Measurements from ENCODE around the gene TMEM38B.
"Not testable (repeated sequence)": the region's sequence is repeated elsewhere in the genome, so short reads cannot be mapped to it uniquely, and the experiment has no call there.

TMEM38B gene

GRCh38 chr9:105725370-105725769, 31.0 kb downstream of the TMEM38B start:
- no peak for DNase-seq

DNA sequence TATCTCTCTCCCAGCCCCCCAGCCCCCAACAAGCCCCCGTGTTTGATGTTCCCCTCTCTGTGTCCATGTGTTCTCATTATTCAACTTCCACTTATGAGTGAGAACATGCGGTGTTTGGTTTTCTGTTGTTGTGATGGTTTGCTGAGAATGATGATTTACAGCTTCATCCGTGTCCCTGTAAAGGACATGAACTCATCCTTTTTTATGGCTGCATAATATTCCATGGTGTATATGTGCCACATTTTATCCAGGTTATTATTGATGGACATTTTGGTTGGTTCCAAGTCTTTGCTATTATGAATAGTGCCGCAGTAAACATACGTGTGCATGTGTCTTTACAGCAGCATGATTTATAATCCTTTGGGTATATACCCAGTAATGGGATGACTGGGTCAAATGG, 33.9 kb downstream of the TMEM38B start:
- not testable (repeated sequence) for DNase-seq

- not testable (repeated sequence) for DNase-seq
These were observed 37.1 kb downstream of the TMEM38B start for GRCh38 chr9:105731420-105731819.

DNA sequence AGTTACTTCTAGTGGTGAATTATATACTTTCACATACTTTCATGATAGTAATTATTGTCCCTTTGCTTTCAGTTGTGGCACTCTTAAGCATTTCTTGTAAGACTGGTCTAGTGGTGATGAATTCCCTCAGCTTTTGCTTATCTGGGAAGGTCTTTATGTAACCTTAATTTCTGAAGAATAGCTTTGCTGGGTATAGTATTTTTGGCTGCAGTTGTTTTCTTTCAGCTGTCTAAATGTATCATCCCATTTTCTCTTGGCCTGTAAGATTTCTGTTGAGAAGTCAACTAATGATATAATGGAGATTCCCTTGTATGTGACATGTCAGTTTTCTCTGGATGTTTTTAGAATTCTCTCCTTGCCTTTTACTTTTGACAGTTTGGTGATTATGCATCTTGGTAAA, 41.0 kb downstream of the TMEM38B start:
- no peak for DNase-seq

DNA sequence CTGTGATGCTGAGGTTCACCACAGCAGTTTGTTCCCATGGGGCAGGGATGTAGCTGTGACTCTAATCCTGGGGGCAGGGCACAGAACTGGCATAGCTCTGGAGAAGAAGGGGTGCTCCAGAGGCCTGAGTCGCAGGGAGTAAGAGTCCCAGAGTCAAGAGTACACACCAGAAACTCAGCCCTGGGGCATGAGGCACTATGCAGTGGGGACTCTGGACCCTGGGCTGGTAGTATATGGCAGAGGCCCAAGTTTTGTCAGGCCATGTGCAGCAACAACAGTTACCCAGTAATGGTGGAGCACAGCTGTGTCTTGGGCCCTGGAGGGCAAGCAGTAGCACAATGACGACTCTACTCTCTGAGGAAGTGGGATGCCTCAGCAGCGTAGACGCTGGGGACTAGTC, 42.9 kb downstream of the TMEM38B start:
- DNase-seq: no peak

DNA sequence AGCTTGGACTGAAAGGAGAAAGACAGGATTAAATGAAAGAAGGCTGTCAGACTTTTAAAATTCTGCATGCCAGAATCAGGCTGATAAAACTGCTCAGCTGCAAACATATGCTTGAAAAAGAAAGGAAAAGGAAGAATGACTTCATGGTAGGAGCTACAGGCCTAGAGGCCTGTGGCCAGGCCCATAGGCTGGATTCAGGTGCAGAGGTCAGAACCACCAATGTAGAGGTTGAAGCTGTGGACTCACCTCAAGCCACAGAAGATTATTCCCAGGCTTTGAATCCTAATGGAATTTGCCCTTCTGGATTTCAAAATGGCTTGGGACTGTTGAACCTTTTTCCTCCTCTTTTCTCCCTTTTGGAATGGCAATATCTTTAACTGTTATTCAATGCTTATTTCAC, 47.7 kb downstream of the TMEM38B start:
- DNase-seq: no peak

DNA sequence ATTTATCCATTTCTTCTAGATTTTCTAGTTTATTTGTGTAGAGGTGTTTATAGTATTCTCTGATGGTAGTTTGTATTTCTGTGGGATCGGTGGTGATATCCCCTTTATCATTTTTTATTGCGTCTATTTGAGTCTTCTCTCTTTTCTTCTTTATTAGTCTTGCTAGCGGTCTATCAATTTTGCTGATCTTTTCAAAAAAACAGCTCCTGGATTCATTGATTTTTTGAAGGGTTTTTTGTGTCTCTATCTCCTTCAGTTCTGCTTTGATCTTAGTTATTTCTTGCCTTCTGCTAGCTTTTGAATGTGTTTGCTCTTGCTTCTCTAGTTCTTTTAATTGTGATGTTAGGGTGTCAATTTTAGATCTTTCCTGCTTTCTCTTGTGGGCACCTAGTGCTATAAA, 53.0 kb downstream of the TMEM38B start:
- not testable (repeated sequence) for DNase-seq

DNA sequence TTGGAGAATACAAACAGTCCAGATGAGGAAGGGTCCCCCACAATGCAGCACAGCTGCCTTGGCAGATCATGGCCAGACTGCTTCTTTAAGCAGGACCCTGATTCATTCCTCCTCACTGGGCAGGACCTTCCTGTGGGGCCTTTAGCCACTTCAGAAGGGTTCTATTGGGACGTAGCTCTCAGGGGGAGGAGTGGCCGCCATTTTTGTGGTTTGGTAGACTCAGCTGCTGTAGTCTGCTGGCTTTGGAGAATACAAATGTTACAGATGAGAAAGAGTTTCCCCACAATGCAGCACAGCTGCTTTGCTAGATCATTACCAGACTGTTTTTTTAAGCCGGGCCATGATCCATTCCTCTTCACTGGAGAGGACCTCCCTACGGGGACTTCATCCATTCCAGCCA, 57.4 kb downstream of the TMEM38B start:
- no peak for DNase-seq

GRCh38 chr9:105757496-105758251, 63.3 kb downstream of the TMEM38B start:
- no peak for DNase-seq

- DNase-seq: no peak
These were observed 65.7 kb downstream of the TMEM38B start for GRCh38 chr9:105760053-105760452.

DNA sequence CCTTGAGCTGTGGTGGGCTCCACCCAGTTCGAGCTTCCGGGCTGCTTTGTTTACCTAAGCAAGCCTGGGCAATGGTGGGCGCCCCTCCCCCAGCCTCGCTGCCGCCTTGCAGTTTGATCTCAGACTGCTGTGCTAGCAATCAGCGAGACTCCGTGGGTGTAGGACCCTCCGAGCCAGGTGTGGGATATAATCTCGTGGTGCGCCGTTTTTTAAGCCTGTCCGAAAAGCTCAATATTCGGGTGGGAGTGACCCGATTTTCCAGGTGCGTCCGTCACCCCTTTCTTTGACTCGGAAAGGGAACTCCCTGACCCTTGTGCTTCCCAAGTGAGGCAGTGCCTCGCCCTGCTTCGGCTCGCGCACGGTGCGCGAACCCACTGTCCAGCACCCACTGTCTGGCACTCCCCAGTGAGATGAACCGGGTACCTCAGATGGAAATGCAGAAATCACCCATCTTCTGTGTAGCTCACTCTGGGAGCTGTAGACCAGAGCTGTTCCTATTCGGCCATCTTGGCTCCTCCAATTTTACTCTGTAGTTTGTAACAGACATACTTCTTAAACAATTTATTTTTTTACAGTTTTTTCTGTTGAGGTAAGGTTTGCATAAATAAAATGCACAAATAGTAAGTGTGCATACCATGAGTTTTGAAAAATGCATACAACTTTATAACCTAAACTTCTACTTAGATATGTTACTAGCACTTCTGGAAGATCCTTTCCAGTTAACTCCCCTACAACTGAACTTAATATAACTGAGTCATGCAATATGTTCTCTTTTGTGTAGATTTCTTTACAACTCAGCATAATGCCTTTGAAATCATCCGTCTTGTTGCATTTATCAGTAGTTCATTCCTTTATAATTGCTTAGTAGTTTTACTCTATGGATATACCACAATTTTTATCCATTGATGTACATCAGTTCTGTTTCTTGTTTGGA, 88.5 kb downstream of the TMEM38B start:
- DNase-seq: not testable (repeated sequence)

GRCh38 chr9:105783495-105783872, 89.1 kb downstream of the TMEM38B start:
- not testable (repeated sequence) for DNase-seq

DNA sequence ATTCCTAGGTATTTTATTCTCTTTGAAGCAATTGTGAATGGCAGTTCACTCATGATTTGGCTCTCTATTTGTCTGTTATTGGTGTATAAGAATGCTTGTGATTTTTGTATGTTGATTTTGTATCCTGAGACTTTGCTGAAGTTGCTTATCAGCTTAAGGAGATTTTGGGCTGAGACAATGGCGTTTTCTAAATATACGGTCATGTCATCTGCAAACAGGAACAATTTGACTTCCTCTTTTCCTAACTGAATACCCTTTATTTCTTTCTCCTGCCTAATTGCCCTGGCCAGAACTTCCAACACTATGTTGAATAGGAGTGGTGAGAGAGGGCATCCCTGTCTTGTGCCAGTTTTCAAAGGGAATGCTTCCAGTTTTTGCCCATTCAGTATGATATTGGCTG, 92.5 kb downstream of the TMEM38B start:
- not testable (repeated sequence) for DNase-seq

DNA sequence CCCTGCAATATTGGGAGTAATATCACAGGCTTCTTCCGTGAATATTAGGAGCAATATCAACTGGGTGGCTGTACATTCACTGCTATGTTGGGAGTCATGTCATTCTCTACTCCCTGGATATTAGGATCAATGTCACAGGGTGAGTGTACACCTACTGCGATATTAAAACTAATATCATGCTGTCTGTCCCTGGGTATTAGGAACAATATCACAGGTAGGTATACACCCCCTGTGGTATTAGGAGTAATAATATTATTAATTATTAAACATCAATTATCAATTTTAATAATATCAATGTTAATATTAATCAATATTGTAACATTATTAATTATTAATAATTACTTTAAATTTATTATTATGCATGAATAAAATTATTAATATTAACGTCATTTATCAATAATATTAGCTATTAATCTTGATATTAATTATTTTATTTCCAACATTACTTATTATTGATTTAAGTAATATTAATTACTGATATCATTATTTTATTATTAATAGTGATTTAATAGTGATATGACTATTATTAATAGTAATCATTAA, 121.9 kb downstream of the TMEM38B start:
- no peak for DNase-seq

- no peak for DNase-seq
These were observed 122.6 kb downstream of the TMEM38B start for GRCh38 chr9:105816981-105817380.

DNA sequence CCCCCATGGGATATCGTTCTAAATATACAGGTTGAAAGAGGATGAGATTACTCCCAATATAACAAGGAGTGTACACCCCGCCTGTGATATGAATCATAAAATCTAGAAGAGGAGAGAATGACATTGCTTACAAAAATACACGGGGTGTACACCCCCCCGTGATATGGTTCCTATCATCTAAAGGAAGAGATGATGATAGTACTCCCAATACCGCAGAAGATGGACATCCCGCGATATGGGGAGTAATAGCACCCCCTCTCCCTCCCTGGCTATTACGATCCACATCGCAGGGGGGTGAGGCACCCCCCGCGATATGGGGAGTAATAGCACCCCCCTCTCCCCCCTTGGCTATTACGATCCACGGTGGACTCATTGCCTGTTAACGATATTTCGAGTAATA, 124.6 kb downstream of the TMEM38B start:
- DNase-seq: no peak

DNA sequence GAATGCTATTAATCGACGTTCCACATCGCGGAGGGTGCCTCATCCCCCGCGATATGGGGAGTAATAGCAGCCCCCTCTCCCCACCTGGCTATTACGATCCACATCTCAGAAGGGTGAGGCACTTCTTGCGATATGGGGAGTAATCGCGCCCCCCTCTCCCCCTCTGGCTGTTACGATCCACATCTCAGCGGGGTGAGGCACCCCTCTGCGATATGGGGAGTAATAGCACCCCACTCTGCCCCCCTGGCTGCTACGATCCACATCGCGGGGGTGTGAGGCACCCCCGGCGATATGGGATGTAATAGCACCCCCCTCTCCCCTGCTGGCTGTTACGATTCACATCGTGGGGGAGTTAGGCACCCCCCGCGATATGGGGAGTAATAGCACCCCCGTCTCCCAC, 128.5 kb downstream of the TMEM38B start:
- DNase-seq: no peak

Data from NCI-H1092 (cell line).